ENCODE results near the gene KRTAP20-3.

DNA sequence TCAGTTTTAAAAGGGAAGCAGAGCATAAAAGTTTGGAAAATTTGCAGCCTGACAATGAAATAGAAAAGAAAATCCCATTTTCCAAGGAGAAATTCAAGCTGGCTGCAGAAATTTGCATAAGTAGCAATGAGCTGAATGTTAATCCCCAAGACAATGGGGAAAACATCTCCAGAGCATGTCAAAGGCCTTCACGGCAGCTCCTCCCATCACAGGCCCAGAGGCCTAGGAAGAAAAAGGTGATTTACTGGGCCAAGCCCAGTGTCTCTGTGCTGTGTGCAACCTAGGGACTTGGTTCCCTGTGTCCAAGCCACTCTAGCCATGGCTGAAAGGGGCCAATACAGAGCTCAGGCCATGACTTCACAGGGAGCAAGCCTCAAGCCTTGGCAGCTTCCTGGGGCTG is 26.1 kb downstream of the KRTAP20-3 start:
- TF ChIP-seq, protein P1, sequence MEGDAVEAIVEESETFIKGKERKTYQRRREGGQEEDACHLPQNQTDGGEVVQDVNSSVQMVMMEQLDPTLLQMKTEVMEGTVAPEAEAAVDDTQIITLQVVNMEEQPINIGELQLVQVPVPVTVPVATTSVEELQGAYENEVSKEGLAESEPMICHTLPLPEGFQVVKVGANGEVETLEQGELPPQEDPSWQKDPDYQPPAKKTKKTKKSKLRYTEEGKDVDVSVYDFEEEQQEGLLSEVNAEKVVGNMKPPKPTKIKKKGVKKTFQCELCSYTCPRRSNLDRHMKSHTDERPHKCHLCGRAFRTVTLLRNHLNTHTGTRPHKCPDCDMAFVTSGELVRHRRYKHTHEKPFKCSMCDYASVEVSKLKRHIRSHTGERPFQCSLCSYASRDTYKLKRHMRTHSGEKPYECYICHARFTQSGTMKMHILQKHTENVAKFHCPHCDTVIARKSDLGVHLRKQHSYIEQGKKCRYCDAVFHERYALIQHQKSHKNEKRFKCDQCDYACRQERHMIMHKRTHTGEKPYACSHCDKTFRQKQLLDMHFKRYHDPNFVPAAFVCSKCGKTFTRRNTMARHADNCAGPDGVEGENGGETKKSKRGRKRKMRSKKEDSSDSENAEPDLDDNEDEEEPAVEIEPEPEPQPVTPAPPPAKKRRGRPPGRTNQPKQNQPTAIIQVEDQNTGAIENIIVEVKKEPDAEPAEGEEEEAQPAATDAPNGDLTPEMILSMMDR (IDR thresholded peaks at IDR 0.05): no peak
- no peak for TF ChIP-seq POLR2AphosphoS5 (IDR thresholded peaks at IDR 0.05)
- no peak for TF ChIP-seq POLR2A (IDR thresholded peaks at IDR 0.05)
